GM15510 (cell line): ENCODE data around the gene PTPA.

Experiments
- POLR2A ChIP-seq: IDR thresholded peaks from 3 replicates; pipeline ENCODE4 v1.6.1; 2011; ENCODE audit warnings: borderline replicate concordance; ENCODE audit not compliant: insufficient read length; ENCODE audit errors: extremely low read depth

Gene PTPA

GRCh38 chr9:129171993-129172751 is 61.0 kb downstream of the PTPA start:
- TF ChIP-seq POLR2A, result no peak

GRCh38 chr9:129172816-129173215 is 61.6 kb downstream of the PTPA start:
- no peak for TF ChIP-seq POLR2A

GRCh38 chr9:129173296-129174101 is 62.3 kb downstream of the PTPA start:
- TF ChIP-seq POLR2A, result no peak

- TF ChIP-seq POLR2A, result no peak
Measured at GRCh38 chr9:129174102-129174723, 63.0 kb downstream of the PTPA start.

GRCh38 chr9:129174724-129175514 is 63.7 kb downstream of the PTPA start:
- no peak for TF ChIP-seq POLR2A

- no peak for TF ChIP-seq POLR2A
Measured at GRCh38 chr9:129175515-129175824, 64.3 kb downstream of the PTPA start.

- TF ChIP-seq POLR2A, result no peak
Measured at GRCh38 chr9:129175825-129176633, 64.8 kb downstream of the PTPA start.

GRCh38 chr9:129176701-129177442 is 65.7 kb downstream of the PTPA start:
- no peak for TF ChIP-seq POLR2A

GRCh38 chr9:129177443-129177790 is 66.2 kb downstream of the PTPA start:
- TF ChIP-seq POLR2A, result no peak

GRCh38 chr9:129177791-129178567 is 66.8 kb downstream of the PTPA start, which contains the start of gene IER5L:
Gene IER5L, minus strand, starts transcription at chr9:129178261. Its CDS starts 209 bp downstream, at chr9:129178052.
- peak; percentile 92 for TF ChIP-seq POLR2A

- no peak for TF ChIP-seq POLR2A
Measured at GRCh38 chr9:129178568-129179382, 67.6 kb downstream of the PTPA start.

- TF ChIP-seq POLR2A, result no peak
Measured at GRCh38 chr9:129181246-129181645, 70.0 kb downstream of the PTPA start.
